ENCODE measurements around the gene COQ8B. TPM values are rescaled to one million over a fixed set of nuclear protein-coding genes. Genes with fewer than 3 reads are reported as not detected.
A peak's percentile ranks its signal among the peaks of the same experiment; 100 is the strongest.

Gene COQ8B
- total RNA-seq, 1 donor from 2014 or later, result 26.0 TPM

DNA sequence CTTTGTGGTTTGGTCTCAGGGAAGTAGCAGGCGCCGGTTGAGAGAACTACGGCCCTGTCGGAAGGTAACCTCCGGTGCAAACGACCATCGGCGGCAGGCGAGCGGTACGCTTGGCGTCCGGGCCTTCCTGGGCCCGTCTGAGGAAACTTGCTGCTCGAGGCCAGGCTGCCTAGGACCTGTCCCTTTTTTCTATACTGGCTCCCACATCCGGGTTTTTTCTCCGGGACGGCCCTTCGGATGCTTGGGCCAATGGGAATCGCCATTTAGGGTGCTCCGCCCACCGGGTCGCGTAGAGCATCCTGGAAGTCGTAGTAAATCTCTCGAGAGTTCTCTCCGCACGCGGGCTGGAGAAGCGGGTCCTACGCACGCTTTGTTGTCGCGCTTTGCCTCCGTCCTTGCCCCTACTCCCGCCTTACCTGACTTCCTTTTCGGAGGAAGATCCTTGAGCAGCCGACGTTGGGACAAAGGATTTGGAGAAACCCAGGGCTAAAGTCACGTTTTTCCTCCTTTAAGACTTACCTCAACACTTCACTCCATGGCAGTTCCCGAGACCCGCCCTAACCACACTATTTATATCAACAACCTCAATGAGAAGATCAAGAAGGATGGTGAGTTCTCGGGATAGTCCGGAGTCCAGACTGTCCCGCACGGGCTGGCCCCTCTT, 34.3 kb upstream of the COQ8B start, which contains the start of gene SNRPA:
TSS of gene SNRPA (plus strand) at position 330 of the 664 bp plus-strand sequence. CDS start at position 536, 206 bp downstream.
- no peak for TF ChIP-seq EZH2 (IDR thresholded peaks at IDR 0.05; ENCODE audit: insufficient read depth, low read length)
- TF ChIP-seq, protein P1, sequence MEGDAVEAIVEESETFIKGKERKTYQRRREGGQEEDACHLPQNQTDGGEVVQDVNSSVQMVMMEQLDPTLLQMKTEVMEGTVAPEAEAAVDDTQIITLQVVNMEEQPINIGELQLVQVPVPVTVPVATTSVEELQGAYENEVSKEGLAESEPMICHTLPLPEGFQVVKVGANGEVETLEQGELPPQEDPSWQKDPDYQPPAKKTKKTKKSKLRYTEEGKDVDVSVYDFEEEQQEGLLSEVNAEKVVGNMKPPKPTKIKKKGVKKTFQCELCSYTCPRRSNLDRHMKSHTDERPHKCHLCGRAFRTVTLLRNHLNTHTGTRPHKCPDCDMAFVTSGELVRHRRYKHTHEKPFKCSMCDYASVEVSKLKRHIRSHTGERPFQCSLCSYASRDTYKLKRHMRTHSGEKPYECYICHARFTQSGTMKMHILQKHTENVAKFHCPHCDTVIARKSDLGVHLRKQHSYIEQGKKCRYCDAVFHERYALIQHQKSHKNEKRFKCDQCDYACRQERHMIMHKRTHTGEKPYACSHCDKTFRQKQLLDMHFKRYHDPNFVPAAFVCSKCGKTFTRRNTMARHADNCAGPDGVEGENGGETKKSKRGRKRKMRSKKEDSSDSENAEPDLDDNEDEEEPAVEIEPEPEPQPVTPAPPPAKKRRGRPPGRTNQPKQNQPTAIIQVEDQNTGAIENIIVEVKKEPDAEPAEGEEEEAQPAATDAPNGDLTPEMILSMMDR (IDR thresholded peaks at IDR 0.05; ENCODE audit: insufficient read depth, low read depth, low read length), result no peak

DNA sequence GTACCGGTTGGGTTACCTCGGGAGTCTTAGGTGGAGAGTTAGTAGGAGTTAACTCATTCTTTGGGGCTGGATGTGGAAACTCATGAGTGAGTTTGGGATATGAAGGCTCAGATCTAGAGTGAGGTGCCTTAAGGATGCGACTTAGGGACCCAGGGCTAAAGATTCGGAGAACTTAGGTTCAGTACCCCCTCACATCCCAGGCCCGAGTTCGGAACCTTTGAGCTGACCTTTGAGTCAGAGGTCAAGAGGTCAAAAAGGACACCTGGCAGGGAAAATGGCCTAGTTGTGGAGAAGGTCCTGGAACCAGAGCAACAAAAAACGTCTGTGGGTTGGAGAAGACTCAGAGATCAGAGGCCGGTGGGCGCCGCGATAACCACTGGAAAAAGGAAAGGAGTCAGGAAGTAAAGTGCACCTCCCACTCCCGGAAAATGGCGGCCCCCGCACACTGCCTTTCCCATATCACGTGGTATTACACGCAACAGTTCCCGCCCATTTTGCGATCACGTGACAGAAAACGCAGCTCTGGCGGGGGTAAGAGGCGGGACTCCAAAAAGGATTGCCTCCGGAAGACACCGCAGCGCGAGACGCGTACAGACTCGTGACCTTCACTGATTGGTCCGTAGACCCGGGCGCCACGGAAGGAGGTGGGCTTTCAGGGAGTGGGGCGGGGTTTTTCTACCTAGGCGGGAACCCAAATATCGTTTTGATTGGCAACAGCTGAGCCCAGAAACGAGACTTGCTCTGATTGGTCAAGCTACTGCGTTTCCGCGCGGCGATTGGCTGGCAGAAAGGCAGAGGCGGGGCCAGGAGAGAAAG, 33.6 kb upstream of the COQ8B start, which contains the start of gene ACTMAP:
TSS of gene ACTMAP (minus strand) at position 420 of the 816 bp plus-strand sequence. CDS start 674 bp downstream, outside the sequence.
- H3K9ac ChIP-seq (ENCODE audit: low read length), result peak within 1 kb of the TSS; percentile 95
- TF ChIP-seq EZH2 (IDR thresholded peaks at IDR 0.05; ENCODE audit: insufficient read depth, low read length), result no peak
- TF ChIP-seq, protein P1 (IDR thresholded peaks at IDR 0.05; ENCODE audit: insufficient read depth, low read depth, low read length), result no peak
- peaks cover 41% of the 10 kb centered on the region for H3K79me2 ChIP-seq (ENCODE audit: insufficient read depth, low read length)
- H3K9me3 Mint-ChIP-seq (ENCODE audit: unreplicated experiment), result no peaks in the 10 kb centered on the region
- FAIRE-seq (no peak), DNase-seq (ENCODE audit: low read depth) (peak; percentile 99)
- H3K4me3 Mint-ChIP-seq (ENCODE audit: unreplicated experiment), result peak within 1 kb of the TSS; percentile 99
- no peaks in the 10 kb centered on the region for H3K27me3 Mint-ChIP-seq (ENCODE audit: low read depth, unreplicated experiment)
- no peaks in the 10 kb centered on the region for H3K27me3 ChIP-seq (ENCODE audit: insufficient read depth, low read length)
- H3K36me3 ChIP-seq (ENCODE audit: insufficient read depth, low read length), result no peaks in the 10 kb centered on the region
- peaks cover 21% of the 10 kb centered on the region for H3K4me1 ChIP-seq (ENCODE audit: insufficient read depth, low read length)
- H3K27ac ChIP-seq (ENCODE audit: low read depth, low read length), result peak within 1 kb of the TSS; percentile 98
- peak within 1 kb of the TSS; percentile 92 for H3K4me3 ChIP-seq (ENCODE audit: insufficient read depth, low read depth, low read length)
- peak within 1 kb of the TSS; percentile 94 for H3K4me2 ChIP-seq (ENCODE audit: low read length)
- peaks cover 13% of the 10 kb centered on the region for H4K20me1 ChIP-seq (ENCODE audit: insufficient read depth, low read length)
- peak within 1 kb of the TSS; percentile 81 for H2AFZ ChIP-seq (ENCODE audit: low read depth, low read length)
- H3K36me3 Mint-ChIP-seq (ENCODE audit: low read depth, unreplicated experiment), result peaks cover 8% of the 10 kb centered on the region
- H3K4me1 Mint-ChIP-seq (ENCODE audit: low read depth, unreplicated experiment), result peaks cover 24% of the 10 kb centered on the region
- no peaks in the 10 kb centered on the region for H3K9me3 ChIP-seq (ENCODE audit: insufficient read depth, low read depth, low read length)
- peak within 1 kb of the TSS; percentile 99 for H3K27ac Mint-ChIP-seq (ENCODE audit: unreplicated experiment)

More for the DNA sequence above, 34.3 kb upstream of the COQ8B start, which contains the start of gene SNRPA:
- H3K36me3 ChIP-seq (ENCODE audit: insufficient read depth, low read length), result no peaks in the 10 kb centered on the region
- H3K27me3 ChIP-seq (ENCODE audit: insufficient read depth, low read length), result no peaks in the 10 kb centered on the region
- H3K9me3 ChIP-seq (ENCODE audit: insufficient read depth, low read depth, low read length), result no peaks in the 10 kb centered on the region
- H3K4me3 ChIP-seq (ENCODE audit: insufficient read depth, low read depth, low read length), result peak within 1 kb of the TSS; percentile 92
- H3K4me2 ChIP-seq (ENCODE audit: low read length), result peak within 1 kb of the TSS; percentile 94
- H2AFZ ChIP-seq (ENCODE audit: low read depth, low read length), result peak within 1 kb of the TSS; percentile 81
- H3K27ac ChIP-seq (ENCODE audit: low read depth, low read length), result peak within 1 kb of the TSS; percentile 98
- H4K20me1 ChIP-seq (ENCODE audit: insufficient read depth, low read length), result peaks cover 20% of the 10 kb centered on the region
- H3K4me1 ChIP-seq (ENCODE audit: insufficient read depth, low read length), result peaks cover 17% of the 10 kb centered on the region
- peak within 1 kb of the TSS; percentile 99 for H3K27ac Mint-ChIP-seq (ENCODE audit: unreplicated experiment)
- peaks cover 48% of the 10 kb centered on the region for H3K79me2 ChIP-seq (ENCODE audit: insufficient read depth, low read length)
- no peaks in the 10 kb centered on the region for H3K27me3 Mint-ChIP-seq (ENCODE audit: low read depth, unreplicated experiment)
- H3K36me3 Mint-ChIP-seq (ENCODE audit: low read depth, unreplicated experiment), result peaks cover 13% of the 10 kb centered on the region
- DNase-seq (ENCODE audit: low read depth), result peak; percentile 92
- peak within 1 kb of the TSS; percentile 95 for H3K9ac ChIP-seq (ENCODE audit: low read length)
- no peaks in the 10 kb centered on the region for H3K9me3 Mint-ChIP-seq (ENCODE audit: unreplicated experiment)
- peaks cover 21% of the 10 kb centered on the region for H3K4me1 Mint-ChIP-seq (ENCODE audit: low read depth, unreplicated experiment)
- FAIRE-seq, result peak; percentile 5
- peak within 1 kb of the TSS; percentile 99 for H3K4me3 Mint-ChIP-seq (ENCODE audit: unreplicated experiment)

All from astrocyte (in vitro differentiated cells and primary cell).